HEK293 (cell line): Measurements from ENCODE around the gene HOXB4.
A peak's percentile ranks its signal among the peaks of the same experiment; 100 is the strongest.

Source experiments
- ATF2 ChIP-seq: fragments of 450-650 bp; formaldehyde crosslinking; IDR thresholded peaks from 2 replicates; pipeline ENCODE4 v1.5.1; 2016; ENCODE audit warnings: missing biosample characterization, missing genetic modification characterization, low read depth
- KLF16 ChIP-seq: fragments of 450-650 bp; formaldehyde crosslinking; IDR thresholded peaks from 2 replicates; pipeline ENCODE4 v1.5.1; 2017; ENCODE audit warnings: missing biosample characterization, missing genetic modification characterization
- KLF7 ChIP-seq: fragments of 450-650 bp; formaldehyde crosslinking; IDR thresholded peaks from 2 replicates; pipeline ENCODE4 v1.5.1; 2016; ENCODE audit warnings: missing biosample characterization, missing genetic modification characterization, borderline replicate concordance
- OVOL3 ChIP-seq: fragments of 450-650 bp; formaldehyde crosslinking; IDR thresholded peaks from 2 replicates; pipeline ENCODE4 v1.5.1; 2016; ENCODE audit warnings: missing biosample characterization, missing genetic modification characterization
- PRDM1 ChIP-seq: fragments of 450-650 bp; formaldehyde crosslinking; IDR thresholded peaks from 2 replicates; pipeline ENCODE4; 2016; ENCODE audit warnings: missing biosample characterization, missing genetic modification characterization
- PRDM2 ChIP-seq: fragments of 450-650 bp; formaldehyde crosslinking; IDR thresholded peaks from 2 replicates; pipeline ENCODE4 v1.5.1; 2016; ENCODE audit warnings: missing biosample characterization, missing genetic modification characterization, borderline replicate concordance
- ZBTB17 ChIP-seq: fragments of 450-650 bp; formaldehyde crosslinking; IDR thresholded peaks from 2 replicates; pipeline ENCODE4 v1.5.1; 2016; ENCODE audit warnings: missing biosample characterization, missing genetic modification characterization
- ZBTB8A ChIP-seq: fragments of 450-650 bp; formaldehyde crosslinking; IDR thresholded peaks from 2 replicates; pipeline ENCODE4 v1.5.1; 2016; ENCODE audit warnings: missing biosample characterization, missing genetic modification characterization
- ZIC2 ChIP-seq: fragments of 450-650 bp; formaldehyde crosslinking; IDR thresholded peaks from 2 replicates; pipeline ENCODE4 v1.5.1; 2016; ENCODE audit warnings: missing biosample characterization, missing genetic modification characterization
- ZNF146 ChIP-seq: fragments of 450-650 bp; formaldehyde crosslinking; IDR thresholded peaks from 2 replicates; pipeline ENCODE4 v1.5.1; 2016; ENCODE audit warnings: missing biosample characterization, missing genetic modification characterization
- ZNF175 ChIP-seq: fragments of 450-650 bp; formaldehyde crosslinking; IDR thresholded peaks from 2 replicates; pipeline ENCODE4 v1.5.1; 2016; ENCODE audit warnings: missing biosample characterization, missing genetic modification characterization
- ZNF239 ChIP-seq: fragments of 450-650 bp; formaldehyde crosslinking; IDR thresholded peaks from 2 replicates; pipeline ENCODE4 v1.5.1; 2016; ENCODE audit warnings: missing biosample characterization, missing genetic modification characterization
- ZNF248 ChIP-seq: fragments of 450-650 bp; formaldehyde crosslinking; IDR thresholded peaks from 2 replicates; pipeline ENCODE4 v1.5.1; 2017; ENCODE audit warnings: missing biosample characterization, missing genetic modification characterization
- ZNF274 ChIP-seq, 2 experiments: fragments of 200-500 bp in 1 of 2; fragments of 450-650 bp in 1 of 2; sonication (Bioruptor generic) in 1 of 2; formaldehyde crosslinking in 1 of 2; IDR thresholded peaks; 2 replicates each; pipeline versions ENCODE4 v1.5.1 to v1.6.1; 2014 to 2016; ENCODE audit warnings: borderline replicate concordance in 1 of 2, inconsistent platforms in 1 of 2, low read length in 1 of 2, missing biosample characterization in 1 of 2, missing genetic modification characterization in 1 of 2
- ZNF416 ChIP-seq: fragments of 450-650 bp; formaldehyde crosslinking; IDR thresholded peaks from 2 replicates; pipeline ENCODE4 v1.5.1; 2016; ENCODE audit warnings: missing biosample characterization, missing genetic modification characterization
- ZNF433 ChIP-seq: fragments of 450-650 bp; formaldehyde crosslinking; IDR thresholded peaks from 2 replicates; pipeline ENCODE4 v1.5.1; 2016; ENCODE audit warnings: missing biosample characterization, missing genetic modification characterization, low read depth
- ZNF473 ChIP-seq: fragments of 450-650 bp; formaldehyde crosslinking; IDR thresholded peaks from 2 replicates; pipeline ENCODE4 v1.5.1; 2017; ENCODE audit warnings: missing biosample characterization, missing genetic modification characterization
- ZNF571 ChIP-seq: fragments of 450-650 bp; formaldehyde crosslinking; IDR thresholded peaks from 2 replicates; pipeline ENCODE4 v1.5.0; 2017; ENCODE audit warnings: missing biosample characterization, missing genetic modification characterization
- ZNF623 ChIP-seq: fragments of 450-650 bp; formaldehyde crosslinking; IDR thresholded peaks from 2 replicates; pipeline ENCODE4 v1.5.1; 2016; ENCODE audit warnings: missing biosample characterization, missing genetic modification characterization
- ZNF664 ChIP-seq: fragments of 450-650 bp; formaldehyde crosslinking; IDR thresholded peaks from 2 replicates; pipeline ENCODE4 v1.5.1; 2016; ENCODE audit warnings: missing biosample characterization, missing genetic modification characterization
- ZNF677 ChIP-seq: fragments of 450-650 bp; IDR thresholded peaks from 2 replicates; pipeline ENCODE4 v1.5.0; 2018; ENCODE audit warnings: missing biosample characterization, mild to moderate bottlenecking, missing genetic modification characterization, moderate library complexity
- ZNF785 ChIP-seq: fragments of 450-650 bp; formaldehyde crosslinking; IDR thresholded peaks from 2 replicates; pipeline ENCODE4 v1.5.1; 2016; ENCODE audit warnings: missing biosample characterization, missing genetic modification characterization
- ZNF830 ChIP-seq: fragments of 450-650 bp; IDR thresholded peaks from 2 replicates; pipeline ENCODE4 v1.5.0; 2018; ENCODE audit warnings: missing biosample characterization, missing genetic modification characterization, low read depth, mild to moderate bottlenecking, moderate library complexity
- ZSCAN4 ChIP-seq: fragments of 450-650 bp; formaldehyde crosslinking; IDR thresholded peaks from 2 replicates; pipeline ENCODE4 v1.5.1; 2017; ENCODE audit warnings: missing biosample characterization, missing genetic modification characterization
- TF ChIP-seq, protein P1 (sequence below): fragments of 450-650 bp; formaldehyde crosslinking; IDR thresholded peaks from 2 replicates; pipeline ENCODE4 v1.5.1; 2016; ENCODE audit warnings: missing biosample characterization, missing genetic modification characterization, borderline replicate concordance
- TF ChIP-seq, protein P2 (sequence below): sonication (generic); formaldehyde crosslinking; IDR thresholded peaks from 2 replicates; pipeline ENCODE4 v1.8.1; 2022; ENCODE audit warnings: mild to moderate bottlenecking, moderate library complexity, missing genetic modification reagents
- TF ChIP-seq, protein P3 (sequence below): fragments of 450-650 bp; IDR thresholded peaks from 2 replicates; pipeline ENCODE4 v1.5.1; 2018; ENCODE audit warnings: missing biosample characterization, missing genetic modification characterization

Gene HOXB4

GRCh38 chr17:48587276-48588073, 9.3 kb upstream of the HOXB4 start (continued):
- TF ChIP-seq PRDM2: no peak
- TF ChIP-seq, protein P1, sequence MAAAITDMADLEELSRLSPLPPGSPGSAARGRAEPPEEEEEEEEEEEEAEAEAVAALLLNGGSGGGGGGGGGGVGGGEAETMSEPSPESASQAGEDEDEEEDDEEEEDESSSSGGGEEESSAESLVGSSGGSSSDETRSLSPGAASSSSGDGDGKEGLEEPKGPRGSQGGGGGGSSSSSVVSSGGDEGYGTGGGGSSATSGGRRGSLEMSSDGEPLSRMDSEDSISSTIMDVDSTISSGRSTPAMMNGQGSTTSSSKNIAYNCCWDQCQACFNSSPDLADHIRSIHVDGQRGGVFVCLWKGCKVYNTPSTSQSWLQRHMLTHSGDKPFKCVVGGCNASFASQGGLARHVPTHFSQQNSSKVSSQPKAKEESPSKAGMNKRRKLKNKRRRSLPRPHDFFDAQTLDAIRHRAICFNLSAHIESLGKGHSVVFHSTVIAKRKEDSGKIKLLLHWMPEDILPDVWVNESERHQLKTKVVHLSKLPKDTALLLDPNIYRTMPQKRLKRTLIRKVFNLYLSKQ: no peak
- no peak for TF ChIP-seq ZNF785 (tag by site-specific recombination)
- TF ChIP-seq ATF2 (tag by site-specific recombination): no peak
- TF ChIP-seq ZNF175 (tag by site-specific recombination): no peak
- no peak; the same call in 1 of the 2 replicates for TF ChIP-seq OVOL3 (tag by site-specific recombination)
- peak; percentile 97 for TF ChIP-seq PRDM1 (tag by site-specific recombination)
- TF ChIP-seq ZNF433: no peak
- 0 out of 2 replicates have a peak, but pooled peaks have one; percentile 4 for TF ChIP-seq ZNF664 (tag by site-specific recombination)
- TF ChIP-seq ZBTB8A (tag by site-specific recombination): peak; percentile 69
- TF ChIP-seq ZNF416 (tag by site-specific recombination): no peak
- TF ChIP-seq KLF7: no peak
- TF ChIP-seq ZNF274 (IDR thresholded peaks at IDR 0.05; ENCODE audit: low read length): no peak
- TF ChIP-seq ZNF274 (tag by site-specific recombination; IDR thresholded peaks at IDR 0.05; ENCODE audit: borderline replicate concordance): no peak
- TF ChIP-seq ZBTB17 (tag by site-specific recombination): peak; percentile 74; the same call in 1 of the 2 replicates
- no peak; the same call in 1 of the 2 replicates for TF ChIP-seq ZSCAN4 (tag by site-specific recombination)
- TF ChIP-seq, protein P2, sequence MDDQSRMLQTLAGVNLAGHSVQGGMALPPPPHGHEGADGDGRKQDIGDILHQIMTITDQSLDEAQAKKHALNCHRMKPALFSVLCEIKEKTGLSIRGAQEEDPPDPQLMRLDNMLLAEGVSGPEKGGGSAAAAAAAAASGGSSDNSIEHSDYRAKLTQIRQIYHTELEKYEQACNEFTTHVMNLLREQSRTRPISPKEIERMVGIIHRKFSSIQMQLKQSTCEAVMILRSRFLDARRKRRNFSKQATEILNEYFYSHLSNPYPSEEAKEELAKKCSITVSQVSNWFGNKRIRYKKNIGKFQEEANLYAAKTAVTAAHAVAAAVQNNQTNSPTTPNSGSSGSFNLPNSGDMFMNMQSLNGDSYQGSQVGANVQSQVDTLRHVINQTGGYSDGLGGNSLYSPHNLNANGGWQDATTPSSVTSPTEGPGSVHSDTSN (CRISPR knock-in tag): no peak
- peak; percentile 99 for TF ChIP-seq ZIC2
- TF ChIP-seq, protein P3, sequence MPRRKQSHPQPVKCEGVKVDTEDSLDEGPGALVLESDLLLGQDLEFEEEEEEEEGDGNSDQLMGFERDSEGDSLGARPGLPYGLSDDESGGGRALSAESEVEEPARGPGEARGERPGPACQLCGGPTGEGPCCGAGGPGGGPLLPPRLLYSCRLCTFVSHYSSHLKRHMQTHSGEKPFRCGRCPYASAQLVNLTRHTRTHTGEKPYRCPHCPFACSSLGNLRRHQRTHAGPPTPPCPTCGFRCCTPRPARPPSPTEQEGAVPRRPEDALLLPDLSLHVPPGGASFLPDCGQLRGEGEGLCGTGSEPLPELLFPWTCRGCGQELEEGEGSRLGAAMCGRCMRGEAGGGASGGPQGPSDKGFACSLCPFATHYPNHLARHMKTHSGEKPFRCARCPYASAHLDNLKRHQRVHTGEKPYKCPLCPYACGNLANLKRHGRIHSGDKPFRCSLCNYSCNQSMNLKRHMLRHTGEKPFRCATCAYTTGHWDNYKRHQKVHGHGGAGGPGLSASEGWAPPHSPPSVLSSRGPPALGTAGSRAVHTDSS (tag by site-specific recombination): peak; percentile 67
- no peak for TF ChIP-seq ZNF146
- no peak for TF ChIP-seq ZNF677 (tag by site-specific recombination)
- no peak for TF ChIP-seq ZNF473 (tag by site-specific recombination)
- no peak for TF ChIP-seq ZNF623 (tag by site-specific recombination)
- no peak for TF ChIP-seq ZNF239 (tag by site-specific recombination)
- TF ChIP-seq ZNF248 (tag by site-specific recombination): no peak
- TF ChIP-seq ZNF571 (tag by site-specific recombination): no peak
- peak; percentile 63; the same call in 1 of the 2 replicates for TF ChIP-seq KLF16
- TF ChIP-seq ZNF830: no peak
